CD4-positive, alpha-beta T cell treated with Interleukin-10 for 1 hour (primary cell): ENCODE data around the gene TLE2.
"Not testable (repeated sequence)": the region's sequence is repeated elsewhere in the genome, so short reads cannot be mapped to it uniquely, and the experiment has no call there.

Source experiments
- DNase-seq: peaks from one replicate; pipeline ENCODE4 v3.0.0-alpha.2; 2020

Gene TLE2

DNA sequence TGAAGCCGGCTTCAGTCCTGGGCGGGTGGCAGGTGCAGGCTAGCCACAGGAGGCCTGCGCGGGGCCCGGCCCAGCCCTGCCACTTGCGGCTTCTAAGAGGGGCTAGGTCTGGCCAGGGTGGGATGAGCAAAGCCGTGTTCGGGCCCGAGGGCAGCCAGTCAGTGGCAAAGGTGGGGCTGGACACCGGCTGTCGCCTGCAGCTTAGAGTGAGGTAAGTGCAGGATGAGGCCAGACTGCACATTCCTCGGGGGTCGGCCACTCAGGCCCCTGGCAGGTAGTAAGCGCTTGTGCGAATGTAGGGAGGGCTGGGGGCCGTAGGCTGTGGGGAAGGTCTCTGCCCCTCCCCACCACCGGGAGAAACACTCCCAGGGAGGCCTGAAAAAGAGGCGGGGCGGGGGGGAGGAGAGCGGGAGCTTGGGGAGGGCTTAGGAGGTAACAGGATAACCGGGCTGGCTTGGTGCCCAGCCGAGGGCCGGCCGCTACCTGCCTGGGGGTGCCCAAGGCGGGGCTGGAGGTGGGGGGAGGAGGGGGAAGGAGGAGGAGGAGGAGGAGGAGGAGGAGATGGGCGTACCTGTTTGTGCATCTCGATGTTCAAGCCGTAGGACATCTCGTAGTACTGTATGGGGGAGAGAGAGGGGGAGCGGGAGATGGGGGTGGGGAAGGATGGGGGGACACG, 26.8 kb upstream of the TLE2 start:
- DNase-seq: no peak

DNA sequence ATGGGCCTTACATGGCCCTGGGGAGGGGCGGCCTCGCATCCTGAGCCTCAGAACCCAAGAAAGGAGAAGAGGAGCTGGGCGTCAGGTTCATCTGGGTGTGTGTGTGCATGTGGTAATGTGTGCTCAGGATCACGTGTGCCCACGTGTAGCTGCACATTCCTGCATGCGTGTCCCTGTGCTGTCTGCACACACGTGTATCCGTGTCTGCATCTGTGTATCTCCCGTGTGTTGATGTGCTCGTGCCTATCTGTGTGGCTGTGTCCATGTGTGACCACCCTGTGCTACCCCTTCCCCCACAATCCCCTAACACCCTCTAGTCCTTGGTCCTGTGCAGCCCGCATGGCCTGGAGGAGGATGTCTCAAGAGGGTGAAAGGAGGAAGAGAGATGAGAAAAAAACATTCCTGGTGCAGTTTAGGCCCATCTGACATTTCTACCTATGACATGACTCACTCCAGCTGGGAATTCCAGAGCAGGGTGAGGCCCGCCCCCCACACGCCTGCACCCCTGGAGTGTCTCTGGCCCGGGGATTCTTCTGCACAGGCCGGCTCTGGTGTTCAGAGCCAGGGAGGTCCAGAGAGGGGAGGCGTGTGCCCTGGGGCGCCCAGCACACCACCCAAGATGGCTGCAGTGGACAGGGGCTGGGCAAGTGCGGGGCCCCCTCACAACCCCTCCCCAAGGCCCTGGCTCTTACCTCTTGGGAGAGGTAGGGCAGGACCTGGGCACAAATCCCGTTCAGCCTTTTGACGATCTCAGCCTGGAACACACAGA, 26.1 kb upstream of the TLE2 start:
- DNase-seq: no peak

DNA sequence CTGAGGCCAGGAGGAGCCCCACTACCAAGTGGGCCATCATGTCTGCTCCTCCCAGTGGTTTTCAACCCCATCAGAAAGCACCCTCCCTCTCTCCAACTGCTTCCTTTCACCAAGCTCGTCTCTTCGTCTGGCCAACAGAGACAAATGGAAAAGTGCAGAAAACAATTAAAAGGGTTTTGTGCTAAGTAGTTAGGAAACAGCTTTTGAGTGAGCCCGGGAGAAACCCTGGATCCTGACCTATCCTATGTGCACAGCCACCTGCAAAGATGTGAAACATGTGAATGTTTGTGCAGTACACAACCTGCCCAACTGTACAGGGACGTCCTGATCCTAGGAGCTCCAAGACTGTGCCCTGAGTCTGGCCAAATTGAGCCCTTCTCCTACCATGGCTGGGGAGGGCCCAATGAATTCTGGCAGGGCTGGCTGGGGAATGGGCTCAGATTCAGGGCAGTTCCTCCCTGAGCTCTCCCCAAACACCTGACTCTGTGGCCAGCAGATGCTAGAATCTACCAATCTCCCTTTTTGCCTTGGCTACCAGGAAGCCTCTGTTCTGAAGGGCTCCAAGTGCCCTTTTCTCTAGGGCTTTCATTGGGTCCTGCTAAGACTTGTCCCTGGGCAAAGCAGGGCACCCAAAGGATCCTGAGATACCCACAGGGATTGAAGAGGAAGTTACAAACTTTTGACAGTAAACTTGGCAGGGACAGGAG, 25.3 kb upstream of the TLE2 start:
- no peak for DNase-seq

DNA sequence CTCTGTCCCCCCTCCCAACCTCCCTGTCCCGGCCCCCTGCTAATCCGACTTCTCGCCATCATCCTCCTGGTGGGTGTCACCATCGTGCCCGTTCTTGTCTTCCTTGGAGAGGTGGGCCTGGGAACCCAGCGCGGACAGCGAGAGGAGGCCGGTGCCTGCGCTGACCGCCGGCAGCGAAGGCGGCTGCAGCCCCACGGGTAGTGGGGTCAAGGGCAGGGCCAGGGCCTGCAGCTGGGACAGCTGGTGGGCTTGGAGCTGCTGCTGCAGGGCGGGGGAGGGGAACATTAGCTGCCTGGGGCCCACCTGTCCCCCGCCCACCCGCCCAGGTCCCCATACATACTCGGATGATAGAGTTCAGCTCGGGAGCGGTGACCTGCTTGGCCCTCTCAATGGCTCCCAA, 24.7 kb upstream of the TLE2 start:
- no peak for DNase-seq

DNA sequence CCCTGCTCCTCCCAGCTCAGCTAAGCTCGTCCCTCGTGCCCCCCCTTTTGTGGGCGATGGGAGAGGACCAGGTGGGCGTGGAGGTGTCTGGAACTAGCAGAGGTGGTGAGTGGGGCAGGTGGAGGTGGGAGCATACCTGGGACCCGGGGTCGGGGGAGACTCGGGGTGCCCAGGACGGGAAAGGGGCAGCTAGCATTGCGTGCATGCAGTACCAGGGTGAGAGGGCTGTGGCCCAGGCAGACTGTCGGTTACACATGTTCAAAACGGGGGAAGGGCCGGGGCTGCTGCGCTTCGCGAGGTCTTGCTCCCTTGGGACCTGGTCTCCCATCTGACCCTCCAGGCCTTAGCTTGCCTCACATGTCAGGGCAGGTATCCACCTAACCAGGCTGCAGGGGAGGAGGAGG, 24.1 kb upstream of the TLE2 start:
- DNase-seq: no peak

DNA sequence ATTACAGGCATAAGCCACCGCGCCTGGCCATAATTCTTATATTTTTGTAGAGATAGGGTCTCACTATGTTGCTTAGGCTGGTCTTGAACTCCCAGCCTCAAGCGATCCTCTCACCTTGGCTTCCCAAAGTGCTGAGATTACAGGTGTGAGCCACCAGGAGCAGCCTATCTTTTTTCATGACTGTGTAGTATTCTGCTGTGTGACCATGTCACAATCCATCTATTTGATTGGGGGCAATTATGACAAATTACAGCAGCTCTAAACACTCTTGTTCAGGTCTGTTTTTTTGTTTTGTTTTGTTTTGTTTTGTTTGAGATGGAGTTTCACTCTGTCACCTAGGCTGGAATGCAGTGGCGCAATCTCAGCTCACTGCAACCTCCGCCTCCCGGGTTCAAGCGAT, 20.9 kb upstream of the TLE2 start:
- DNase-seq: not testable (repeated sequence)

DNA sequence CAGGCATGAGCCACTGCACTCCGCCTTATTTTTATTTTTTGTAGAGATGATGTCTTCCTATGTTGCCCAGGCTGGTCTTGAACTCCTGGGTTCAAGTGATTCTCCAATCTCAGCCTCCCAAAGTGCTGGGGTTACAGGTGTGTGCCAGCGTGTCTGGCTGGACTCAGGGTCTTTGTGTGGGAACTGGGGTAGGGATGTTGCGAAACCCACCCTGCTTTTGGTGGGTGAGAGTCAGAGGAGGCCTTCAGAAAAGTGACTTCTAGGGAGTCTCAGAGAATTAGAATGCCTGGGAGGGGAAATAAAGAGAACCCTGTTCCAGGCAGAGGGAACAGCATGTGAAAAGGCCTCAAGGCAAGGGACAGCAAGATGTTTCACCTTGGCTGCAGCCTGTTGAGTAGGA, 20.0 kb upstream of the TLE2 start:
- no peak for DNase-seq

DNA sequence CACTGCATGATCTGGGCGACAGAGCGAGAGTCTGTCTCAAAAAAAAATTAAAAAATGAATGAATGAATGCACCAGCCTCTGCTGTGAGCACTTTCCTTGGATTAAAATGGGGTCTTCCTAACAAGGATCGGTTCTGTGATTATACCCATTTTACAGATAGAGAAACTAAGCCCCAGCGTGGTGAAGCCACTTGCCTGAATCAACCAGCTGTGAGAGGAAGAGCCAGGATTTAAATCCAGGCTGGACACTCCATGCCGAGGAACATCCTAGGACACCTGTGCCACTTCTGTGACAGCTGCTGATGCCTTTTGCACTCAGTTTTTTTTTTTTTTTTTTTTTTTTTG, 19.1 kb upstream of the TLE2 start:
- no peak for DNase-seq

DNA sequence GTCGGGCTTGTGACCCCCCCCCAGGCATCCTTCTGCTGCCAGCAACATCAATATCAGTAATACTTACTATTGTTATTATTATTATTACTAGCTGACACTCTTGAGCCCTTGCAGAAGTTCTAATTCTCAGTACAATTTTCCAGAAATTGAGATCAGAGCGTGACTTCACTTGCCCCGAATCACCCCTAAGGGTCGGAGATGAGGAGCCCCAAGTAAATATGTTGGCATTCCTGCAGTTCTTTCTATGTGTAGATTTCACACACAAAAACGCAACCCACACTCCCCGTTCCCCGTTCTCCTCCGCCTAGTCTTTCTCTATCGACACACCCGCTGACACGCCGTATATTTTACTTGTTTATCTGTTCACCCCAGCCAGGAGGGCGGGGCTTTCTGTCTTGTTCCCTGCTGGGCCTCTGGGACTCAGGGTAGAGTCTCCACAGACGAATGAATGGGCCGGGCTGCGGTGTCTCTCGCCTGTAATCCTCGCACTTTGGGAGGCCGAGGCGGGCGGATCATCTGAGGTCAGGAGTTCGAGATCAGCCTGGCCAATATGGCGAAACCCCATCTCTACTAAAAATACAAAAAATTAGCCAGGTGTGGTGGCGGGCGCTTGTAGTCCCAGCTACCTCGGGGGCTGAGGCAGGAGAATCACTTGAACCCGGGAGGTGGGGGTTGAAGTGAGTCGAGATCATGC, 18.6 kb upstream of the TLE2 start:
- DNase-seq: peak; percentile 73

DNA sequence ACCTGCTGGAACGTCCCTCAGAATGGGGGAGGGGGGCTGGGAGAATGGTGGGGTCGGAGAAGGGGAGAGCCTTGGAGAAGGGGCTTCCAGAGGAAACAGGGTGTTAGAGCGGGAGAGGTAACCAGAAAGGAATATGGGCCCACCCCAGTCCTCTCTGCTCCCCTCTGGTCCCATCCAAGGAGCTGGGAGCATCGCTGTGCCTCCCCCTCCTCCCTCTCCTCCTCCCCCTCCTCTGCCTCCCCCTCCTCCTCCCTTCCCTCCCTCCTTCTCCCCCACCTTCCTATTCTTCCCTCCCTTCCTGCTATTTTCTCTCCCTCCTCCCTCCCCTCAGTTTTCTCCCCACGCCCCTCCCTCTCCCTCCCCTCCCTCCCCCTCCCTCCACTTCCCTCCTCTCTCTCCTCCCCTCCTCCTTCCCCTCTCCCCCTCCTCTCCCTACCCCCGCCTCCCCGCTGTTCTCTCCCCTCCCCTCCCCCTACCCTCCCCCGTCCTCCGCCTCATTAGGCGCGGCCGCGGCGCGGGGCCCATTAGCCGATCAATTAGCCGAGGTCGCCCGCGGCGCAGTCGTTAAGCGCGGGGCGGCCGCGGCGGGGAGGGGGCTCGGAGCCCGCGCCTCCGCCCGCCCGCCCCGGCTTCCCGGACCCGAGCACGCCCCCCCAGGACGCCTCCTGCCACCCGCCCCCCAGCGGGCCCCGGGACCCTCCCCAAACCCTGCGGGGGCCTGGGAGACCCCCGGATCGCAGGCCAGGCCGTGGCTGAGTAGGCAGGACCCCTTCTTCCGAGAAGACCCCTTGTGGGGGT, 17.8 kb upstream of the TLE2 start:
- peak; percentile 40 for DNase-seq

DNA sequence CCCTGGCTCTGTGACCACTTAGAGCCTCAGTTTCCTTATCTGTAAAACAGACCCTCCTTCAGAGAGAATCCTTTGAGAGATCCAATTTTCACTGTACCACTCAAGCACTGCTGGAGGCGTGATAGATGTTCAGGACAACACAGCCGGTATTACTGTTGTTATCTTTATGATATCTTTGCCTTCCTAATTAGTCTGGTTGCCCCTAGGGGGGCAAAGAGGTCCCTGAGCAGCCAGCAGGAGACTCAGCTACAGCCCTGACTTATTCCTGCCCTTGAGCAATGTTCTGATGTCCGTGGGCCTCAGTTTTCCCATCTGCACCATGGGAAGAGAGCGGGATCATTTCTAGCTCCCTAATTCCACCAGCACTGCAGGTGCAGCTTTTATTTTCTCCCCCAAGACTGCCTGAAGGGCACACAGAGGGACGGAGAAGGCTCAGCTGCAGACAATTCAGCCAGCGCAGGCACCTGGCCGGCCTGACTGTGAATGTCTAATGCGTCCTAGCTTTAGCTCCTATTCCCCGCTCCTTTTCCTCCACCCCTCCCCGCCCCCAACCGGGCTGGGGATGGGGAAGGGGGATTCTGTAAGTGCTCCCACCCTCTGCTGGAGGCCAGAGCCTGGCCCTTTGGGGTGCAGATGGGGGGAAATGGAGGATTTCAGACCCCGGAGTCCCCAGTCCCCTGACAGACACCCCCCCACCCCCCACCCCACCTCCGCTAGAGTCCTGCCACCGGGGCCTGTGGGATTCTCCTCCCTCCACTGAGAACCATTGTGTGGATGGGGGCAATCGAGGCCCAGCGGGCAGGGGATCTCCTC, 17.0 kb upstream of the TLE2 start:
- no peak for DNase-seq

DNA sequence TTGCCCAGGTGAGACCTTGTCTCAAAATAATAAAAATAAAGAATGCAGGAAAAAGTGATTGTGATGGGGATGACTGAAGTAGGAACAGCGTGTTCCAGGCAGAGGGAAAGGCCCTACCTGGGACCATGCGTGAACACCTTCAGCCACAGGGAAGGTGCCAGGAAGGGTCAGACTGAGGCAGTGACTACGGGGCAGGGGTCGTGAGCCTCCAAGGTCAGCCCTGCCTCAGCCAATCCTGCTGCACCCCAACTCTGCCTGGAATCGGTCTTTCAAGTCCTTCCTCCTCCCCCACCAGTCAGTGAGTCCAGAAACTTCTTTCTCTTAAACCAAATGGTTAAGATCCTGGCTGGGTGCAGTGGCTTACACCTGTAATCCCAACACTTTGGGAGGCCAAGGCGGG, 16.1 kb upstream of the TLE2 start:
- DNase-seq: no peak

DNA sequence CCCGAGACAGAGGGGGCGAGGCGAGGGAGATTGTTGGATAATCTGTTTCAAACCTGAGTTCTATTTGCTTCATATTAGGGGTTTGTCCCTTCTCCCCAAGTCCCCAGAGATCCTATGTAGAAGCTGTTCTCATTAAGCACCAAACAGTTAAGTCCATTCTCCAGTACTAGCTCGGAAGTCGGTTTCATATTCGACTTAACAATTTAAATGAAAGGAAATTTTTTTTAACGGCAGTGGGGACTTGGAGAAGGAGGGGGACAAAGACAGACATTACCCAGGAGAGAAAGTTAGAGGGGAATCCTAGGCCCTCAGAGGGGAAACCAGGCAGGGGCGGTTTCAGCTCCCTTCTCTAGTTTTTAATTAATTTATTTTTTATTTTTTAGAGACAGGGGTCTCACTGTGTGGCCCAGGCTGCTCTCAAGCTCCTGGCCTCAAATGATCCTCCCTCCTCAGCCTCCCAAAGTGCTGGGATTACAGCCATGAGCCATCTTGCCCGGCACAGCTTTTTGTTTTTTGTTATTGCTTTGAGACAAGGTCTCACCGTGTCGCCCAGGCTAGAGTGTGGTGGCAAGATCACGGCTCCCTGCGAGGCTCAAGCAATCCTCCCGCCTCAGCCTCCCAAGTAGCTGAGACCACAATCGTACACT, 13.7 kb upstream of the TLE2 start:
- no peak for DNase-seq

DNA sequence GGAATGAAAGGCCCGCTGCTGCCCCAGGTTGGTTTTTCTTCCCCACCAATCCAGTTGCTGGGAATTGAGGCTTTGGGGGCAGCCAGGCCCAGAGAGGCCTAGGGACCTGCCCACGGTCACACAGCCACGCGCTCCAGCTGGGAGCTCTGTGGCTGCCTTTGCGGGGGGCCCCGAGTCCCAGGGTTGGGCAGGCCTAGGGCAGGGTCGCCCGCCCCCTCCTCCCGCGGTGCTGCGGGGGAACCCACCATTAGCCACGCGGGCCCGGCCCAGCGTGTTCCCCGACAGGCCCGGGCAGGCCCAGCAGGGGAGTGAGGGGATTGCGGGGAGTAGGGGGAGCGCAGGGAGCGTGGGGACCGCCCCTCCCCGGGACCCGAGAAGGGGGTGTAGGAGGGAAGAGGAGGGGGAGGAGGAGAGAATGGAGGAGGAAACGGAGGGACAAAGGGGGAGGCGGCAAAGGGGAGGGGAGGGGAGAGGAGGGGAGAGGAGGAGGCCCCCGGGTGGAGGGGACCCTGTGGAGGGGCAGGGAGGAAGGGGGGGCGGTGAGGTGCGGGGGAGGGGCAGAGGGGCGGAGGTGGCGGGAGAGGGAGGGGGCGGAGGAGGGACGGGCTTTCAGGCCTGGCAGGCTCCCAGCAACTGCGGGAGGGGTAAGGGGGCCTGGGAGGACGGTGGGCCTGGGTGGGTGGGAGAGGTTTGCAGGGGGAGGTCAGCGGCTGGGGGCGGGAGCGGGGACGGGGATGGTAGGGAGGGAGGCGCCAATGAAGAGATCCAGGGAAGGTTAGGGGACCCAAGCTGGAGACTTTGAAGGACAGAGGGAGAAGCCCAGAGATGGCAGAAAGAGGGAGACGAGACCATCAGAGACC, 12.9 kb upstream of the TLE2 start:
- no peak for DNase-seq

DNA sequence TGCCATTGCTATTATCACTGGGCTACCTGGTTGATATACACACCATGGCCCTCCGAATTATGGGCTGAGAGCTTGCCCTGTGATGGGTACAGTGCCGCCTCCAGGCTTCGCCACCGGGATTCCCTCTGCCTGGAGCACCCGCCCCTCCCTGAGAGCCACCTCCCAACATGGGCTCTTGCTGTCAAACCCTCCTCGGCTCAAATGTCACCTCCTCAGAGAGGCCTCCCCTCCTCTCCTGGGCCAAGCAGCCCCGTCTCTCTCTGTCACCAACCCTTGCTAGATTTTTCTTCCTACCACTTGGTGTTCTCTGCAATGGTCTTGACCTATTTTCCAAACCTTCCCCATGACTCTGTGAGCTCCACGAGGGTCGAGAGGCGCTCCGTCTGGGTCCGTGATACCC, 12.2 kb upstream of the TLE2 start:
- DNase-seq: no peak

DNA sequence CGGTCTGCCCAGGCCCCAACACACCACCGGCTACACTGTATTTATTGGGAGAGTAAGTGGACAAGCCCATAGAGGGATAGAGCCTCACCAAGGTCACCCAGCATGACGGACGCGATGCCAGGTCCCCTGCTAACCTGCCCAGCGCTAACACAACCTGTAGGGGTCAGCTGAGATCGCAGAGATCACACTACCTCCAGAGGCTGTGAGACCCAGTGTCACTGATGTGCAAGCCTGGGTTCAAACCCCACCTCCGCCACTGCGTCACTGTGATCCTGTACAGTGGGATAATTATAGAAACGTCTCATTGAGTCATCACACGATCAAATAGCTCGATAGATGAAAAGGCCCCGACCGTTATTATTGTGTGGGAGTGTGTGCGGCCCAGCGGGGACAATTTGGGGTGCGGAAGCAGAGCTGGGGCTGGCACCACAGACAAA, 10.6 kb upstream of the TLE2 start:
- DNase-seq: no peak

DNA sequence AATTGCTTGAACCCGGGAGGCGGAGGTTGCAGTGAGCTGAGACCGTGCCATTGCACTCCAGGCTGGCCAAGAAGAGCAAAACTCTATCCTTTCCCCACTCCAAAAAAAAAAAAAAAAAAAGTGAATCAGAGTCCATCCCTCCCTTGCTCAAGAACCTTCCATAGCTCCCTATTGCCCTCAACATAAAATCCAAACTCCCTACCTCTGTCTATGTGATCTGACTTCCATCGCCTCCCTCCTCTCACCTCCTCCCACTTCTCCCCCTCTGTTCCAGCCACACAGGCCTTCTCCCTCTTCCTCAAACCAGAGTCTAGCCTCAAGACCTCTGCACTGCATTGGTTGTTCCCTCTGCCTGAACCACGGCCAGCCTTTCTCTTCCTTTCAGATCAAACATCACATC, 10.0 kb upstream of the TLE2 start:
- DNase-seq: no peak

DNA sequence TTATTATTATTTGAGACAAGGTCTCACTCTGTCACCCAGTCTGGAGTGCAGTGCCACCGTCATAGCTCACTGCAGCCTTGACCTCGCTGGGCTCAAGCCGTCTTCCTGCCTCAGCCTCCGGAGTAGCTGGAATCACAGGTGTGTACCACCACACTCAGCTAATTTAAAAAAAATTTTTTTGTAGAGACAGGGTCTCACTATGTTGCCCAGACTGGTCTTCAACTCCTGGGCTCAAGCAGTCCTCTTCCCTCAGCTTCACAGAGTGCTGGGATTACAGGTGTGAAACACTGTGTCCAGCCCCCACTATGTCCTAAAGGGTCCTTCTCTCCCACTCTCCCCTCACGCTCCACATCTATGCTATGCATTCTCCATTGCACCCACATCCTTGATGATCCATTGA, 9.1 kb upstream of the TLE2 start:
- DNase-seq: no peak

DNA sequence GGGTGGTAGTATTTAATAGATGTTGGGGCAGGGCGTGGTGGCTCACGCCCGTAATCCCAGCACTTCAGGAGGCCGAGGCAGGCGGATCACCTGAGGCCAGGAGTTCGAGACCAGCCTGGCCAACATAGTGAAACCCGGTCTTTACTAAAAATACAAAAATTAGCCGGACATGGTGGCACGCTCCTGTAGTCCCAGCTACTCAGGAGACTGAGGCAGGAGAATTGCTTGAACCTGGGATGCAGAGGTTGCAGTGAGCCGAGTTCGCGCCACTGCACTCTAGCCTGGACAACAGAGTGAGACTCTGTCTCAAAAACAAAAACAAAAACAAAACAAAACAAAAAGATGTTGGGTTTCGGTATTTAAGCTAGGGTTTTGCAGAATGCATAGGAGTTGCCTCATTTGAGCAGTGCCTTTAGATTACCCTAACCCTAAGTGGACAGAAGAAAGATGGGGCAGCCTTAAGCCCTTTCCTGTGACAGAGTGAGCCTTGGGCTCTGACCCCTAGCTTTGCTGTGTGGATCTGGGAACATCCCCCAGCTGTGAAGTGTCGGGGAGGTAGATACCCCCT, 8.0 kb upstream of the TLE2 start:
- DNase-seq: not testable (repeated sequence)
